ENCODE results near the gene DPYSL4.

Gene DPYSL4

DNA sequence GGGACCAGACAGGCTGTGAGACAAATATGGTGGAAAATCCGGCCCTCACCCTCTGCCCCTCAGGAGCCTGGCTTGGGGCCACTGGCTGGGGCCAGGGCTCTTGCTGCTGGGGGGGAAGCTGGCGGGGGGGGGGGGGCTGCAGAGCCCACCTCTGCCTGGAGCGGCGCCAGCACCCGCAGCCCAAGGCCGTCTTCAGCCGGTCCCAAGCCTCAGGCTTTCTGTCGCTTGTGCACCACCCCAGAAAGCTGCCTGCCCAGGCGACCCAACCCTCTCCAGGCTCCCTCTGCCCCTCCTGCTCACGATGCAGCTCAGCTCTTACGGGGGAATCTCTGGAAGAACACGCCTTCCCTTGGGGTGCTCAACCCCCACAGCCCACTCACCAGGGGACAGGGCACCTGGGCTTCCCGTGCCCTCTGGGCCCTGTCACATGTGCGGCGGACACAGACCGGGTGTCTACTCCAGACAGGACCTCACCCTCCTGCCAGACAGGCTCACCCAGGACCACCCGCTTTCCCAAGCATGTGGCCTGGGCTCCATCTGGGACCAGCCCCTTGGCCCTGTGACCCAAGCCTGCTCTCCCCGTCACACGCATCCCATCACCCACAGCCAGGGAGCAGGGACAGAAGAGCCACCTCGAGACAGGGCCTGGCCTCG, 43.9 kb downstream of the DPYSL4 start:
- DNase-seq, result no peak

DNA sequence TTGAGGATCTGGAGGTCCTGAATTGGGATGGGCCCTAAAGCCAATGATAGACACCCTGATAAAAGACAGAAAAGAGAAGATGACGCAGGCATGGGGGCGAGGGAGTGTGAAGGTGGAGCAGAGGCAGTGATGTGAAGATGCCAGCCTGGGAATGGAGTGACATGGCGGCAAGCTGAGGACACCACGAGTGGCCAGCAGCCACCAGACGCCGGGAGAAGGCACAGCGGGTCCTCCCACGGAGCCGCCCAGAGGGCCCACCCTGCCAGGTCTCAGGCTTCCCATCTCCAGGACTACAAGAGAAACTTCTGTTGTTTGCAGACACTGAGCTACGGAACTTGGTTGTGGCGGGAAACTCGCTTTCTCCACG, 44.9 kb downstream of the DPYSL4 start:
- no peak for DNase-seq

DNA sequence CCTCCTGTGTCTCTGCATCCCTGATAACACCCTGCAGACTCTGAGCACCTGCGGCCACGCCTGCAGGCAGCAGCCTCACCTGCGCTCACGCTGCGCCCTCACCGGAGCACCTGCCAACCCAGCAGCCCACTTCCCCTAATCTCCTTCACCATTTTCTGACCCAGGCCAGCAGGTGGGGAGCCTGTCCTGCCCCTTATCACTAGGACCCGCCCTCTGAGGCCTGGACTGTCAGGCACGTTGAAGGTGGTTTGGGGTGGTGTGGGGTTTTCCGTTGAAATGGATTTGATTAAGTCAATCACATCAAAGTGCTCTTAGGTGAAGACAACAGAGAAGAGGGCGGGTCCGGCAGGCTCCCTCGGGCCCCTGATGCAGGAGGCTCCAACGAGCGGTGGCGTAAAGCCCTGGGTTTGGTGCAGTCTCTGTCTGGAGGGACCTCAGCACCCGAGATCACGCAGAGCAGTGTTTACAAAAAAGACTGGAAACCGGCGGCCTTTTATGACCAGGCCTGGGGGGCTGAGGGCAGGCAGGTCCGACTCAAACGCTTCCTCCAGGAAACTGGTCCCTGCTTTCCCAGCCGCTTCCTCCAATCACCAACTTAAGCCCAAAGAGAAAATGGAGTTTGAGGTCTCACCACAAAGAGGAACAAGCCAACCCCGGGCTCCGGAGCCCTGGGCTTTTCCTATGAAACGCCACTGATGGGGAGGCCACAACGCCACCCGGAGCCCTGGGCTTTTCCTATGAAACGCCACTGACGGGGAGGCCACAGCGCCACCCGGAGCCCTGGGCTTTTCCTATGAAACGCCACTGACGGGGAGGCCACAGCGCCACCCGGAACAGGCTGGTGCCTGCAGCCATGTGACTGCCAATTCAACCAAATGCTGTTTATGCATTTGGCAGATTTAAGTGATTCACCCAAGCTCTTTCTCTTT, 45.5 kb downstream of the DPYSL4 start:
- DNase-seq, result peak; percentile 21

DNA sequence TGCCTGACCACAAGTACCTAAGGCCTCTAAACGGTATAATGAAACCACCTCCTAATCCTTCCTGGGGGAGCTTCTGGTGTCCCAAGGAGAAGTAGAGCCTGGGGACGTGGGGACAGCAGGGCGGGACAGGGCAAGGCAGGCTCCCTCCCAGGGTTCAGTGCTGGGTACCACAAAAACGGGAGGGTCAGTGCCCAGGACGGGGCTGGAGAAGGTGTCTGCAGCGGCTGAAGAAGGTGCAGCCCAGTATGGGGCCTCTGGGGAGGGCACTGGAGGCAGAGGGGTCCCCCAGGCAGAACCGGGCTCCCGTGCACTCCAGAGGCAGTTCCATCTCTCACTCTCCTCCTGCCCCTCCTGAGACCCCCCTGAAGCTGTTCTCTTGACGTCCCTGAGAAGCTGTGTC, 46.2 kb downstream of the DPYSL4 start:
- no peak for DNase-seq

DNA sequence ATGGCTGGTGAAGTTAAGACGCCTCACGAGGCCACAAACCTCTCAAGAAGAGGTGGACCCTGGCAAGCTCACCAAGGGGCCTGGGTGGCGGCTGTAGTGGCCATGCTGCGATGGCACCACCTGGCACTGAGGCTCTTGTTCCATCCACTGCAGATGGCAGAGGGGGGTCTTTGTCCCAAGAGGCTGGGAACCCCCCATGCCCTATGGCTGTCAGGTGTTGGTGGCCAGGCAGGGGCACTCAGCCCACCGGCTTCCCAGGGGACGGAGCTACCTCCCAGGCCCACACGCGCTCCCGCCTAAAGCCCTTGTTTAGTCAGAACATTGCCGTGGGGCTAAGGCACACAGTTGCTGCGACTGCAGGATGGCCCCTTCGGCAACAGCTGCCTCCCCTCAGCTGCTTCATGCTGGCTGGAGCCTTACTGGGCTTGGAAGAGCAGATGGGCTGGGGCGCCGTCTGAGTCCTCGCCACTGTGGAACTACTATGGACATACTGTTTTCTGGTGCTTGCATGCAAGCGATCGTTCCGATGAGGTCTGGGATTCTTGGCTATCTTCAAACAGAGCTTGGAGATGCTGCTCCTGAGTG, 46.8 kb downstream of the DPYSL4 start:
- DNase-seq, result no peak

DNA sequence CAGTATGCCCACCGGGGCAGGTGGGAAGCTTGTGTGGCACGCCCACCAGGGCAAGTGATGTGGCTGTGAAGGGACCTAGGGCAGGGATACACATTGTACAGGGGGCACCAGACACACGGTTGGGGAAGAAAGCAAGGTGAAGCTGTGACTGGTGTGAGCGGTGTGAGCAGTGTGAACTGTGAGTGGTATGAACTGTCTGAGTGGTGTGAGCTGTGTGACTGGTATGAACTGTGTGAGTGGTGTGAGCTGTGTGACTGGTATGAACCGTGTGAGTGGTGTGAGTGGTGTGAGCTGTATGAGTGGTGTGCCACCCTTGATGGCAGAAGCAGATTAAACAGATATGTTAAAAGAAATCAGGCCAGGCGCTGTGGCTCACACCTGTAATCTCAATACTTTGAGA, 48.1 kb downstream of the DPYSL4 start:
- DNase-seq, result no peak

DNA sequence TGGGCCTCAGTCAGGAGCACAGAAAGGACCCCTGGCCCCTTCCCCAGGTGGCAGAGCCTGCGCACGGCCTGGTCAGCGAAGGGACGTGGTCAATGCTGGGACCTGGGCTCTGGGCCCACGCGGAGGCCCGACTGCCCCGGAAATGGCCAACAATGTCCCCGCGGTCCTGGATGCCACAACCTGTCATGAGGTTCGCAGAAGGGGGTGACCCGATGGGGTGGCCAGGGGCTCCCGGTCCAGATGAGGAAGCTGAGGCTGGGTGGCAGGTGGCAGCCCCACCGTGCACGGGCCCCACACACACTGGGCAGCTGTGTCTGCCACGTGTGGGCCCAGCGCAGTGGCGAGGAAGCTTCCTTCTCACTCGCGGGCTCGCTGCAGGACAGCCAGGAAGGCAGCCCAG, 49.4 kb downstream of the DPYSL4 start:
- DNase-seq, result no peak

DNA sequence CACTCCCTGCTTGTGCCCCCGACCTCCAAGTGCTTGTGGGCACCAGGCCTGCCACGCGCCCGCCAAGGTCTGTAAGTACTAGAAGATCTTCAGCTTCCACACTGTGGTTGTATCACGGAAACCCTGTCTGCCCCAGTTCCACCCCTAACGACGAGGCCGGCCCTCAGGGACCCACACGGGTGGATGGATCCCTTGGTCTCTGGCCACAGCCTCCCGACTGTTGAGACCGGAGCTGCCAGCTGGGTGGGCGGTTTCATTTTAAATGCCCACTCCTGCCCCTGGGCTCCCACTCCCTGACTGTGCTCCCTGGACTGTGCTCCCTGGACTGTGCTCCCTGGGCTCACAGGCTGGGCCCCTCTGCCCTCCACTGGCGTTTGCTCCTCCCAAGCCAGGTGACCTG, 50.1 kb downstream of the DPYSL4 start:
- DNase-seq, result no peak

DNA sequence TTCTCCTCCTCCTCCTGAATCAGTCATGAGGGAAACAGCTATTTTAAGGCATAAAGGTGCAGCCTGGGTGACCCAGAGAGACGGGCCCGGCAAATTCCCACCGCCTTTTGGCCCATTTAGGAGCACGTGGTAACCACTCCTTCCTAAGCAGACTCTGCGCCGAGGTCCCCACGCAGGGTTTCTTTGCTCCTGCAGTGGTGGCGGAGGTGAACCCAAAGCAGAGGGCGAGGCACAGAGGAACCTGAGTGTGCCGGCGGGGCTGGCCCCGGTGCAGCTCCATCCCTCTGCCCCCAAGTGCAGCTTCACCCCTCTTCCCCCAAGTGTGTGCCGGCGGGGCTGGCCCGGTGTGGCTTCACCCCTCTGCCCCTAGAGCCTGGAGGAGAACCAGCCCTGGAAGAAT, 50.6 kb downstream of the DPYSL4 start:
- no peak for DNase-seq

DNA sequence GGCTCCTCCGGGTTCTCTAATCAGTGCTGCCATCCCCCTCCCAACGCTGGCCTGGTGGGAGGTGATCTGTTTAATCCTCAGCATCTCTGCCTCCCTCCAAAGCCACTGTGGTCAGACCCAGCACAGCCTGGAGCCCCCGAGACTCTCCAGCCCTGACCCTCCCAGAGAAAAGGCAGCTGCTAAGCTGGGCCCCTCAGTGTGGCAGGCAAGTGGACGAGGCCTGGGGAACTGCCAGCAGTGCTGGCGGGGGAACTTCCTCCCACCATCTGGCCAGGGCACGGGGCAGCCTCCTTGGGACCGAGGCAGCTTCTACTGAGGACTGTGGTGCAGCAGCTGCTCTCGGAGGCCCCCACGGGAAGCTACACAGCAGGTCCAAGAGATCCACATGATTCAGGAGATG, 51.1 kb downstream of the DPYSL4 start:
- no peak for DNase-seq

DNA sequence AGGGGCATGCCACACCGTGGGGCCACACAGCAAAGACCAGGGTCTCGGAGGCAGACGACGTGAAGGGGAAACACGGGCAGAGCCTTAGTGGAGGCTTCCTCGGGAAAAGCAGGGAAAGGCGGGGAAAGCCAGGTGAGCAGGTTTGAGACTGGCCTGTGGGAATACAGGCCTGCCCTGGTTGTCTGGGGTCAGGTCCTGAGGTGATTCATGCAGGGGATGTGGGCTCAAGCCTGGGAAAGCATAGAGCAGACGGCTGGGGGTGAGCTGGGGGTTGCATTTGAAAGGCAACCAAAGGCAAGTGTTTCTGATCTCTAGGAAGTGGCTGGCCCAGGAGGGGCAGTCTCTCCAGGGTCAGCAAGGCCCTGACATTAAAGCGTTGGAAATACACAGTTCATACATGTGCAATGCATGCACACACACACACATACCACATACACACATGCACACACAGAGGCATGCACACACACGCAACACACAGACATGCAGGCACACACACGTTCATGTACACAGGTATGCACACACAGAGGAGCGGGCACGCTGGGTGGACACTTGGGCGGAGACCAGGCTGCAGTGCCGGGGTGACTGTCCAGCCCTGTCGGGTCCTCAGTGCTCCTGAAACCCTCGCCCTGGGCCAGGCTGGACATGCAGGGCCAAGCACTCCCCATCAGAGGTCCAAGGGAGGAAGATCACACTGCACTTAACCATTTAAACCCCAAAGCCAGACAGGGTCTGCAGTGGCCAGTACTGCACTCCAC, 51.8 kb downstream of the DPYSL4 start:
- no peak for DNase-seq

DNA sequence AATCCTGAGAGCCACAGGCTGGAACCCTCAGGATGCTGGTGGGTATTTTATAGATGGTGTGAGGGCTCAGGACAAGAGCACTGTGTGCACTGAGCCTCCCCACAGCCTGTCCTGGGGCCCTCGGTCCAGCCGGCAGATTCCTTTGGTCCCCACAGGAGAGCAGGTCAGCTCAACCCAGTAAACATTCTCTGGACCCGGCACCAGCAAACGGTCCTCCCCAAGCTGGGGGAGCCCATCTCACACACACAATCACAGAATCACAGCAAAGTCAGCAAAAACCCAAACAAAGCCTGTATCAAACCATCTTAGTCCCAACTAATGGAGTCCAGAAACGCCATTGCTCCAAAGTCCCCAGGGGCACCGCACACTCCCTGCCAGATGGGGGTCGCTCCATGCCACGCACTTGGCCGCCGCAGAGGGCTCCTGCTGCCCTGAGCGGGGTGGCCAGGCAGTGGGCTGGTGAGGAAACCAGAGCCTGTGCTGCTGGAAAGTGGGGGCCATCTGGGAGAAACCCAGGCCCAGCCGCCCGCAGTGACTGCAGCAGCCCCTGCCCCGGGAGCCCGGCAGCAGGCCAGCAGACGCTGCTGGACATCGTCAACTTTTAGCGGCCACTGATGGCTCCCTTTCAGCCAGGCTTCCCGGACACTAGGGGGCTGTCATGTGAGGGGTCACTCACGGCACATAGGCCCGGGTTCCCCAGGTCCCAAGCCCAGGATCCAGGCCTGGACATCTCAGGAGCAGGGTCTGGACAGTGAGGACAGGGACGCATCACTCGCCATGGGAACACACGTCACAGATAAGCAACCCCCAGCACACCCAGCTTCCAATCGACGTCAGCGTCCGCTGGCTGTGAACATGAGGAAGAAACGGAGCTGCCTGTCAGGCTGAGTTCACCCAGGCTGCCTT, 52.6 kb downstream of the DPYSL4 start:
- no peak for DNase-seq

DNA sequence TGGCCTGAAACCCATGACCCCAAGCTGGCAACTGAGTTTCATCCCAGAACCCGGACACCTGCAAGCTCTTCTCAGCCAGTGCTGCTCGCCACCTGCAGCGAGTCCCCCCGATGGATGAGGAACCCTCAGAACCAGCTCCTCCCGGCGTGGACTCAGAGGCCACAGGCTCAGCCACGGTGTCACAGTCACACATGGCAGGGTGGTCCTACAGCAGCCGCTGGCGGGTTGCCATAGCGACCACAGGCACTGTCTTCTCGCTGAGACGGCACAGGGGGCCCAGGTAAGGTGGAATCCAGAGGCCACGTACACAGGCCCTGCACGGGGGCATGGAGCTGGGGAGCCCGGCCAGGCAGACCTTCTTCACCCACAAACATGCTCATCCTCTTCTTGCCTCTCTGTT, 53.4 kb downstream of the DPYSL4 start:
- no peak for DNase-seq

DNA sequence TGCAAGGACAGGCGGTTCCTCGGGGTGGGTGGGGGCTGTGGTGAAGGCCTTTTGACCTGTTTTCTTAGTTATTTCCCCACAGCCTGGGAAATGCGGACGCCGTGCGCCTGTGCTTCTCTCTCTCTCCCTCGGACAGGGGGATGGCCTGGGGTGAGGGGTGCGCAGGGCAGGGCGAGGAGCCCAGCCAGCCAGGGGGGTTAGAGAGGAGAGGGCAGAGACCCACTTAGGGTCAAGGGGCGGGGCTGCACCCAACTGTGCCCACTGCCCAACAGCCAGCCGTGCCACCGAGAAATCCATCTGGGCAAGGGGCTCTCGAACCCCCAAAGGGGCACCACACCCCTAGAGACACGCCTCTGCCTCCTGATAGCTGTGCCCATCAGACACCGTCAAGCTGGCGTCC, 53.8 kb downstream of the DPYSL4 start:
- no peak for DNase-seq

DNA sequence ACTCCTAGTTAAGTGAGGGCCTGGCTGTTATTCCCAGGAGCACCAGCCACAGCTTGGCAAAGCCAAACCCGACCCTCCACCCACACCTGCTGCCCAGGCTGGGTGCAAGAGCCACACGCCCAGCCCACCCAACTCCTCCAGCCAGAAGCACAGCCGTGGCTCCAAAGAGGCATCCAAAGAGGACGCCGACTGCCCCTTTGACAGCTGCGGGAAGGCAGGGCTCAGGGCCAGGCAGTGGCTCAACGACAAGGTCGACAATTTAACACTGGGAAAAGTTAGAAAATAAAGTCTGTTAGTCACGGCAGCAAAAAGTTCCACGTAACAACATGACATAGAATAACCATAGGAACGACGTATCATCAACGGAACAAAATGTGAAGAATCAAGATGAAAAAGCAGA, 54.3 kb downstream of the DPYSL4 start:
- no peak for DNase-seq

DNA sequence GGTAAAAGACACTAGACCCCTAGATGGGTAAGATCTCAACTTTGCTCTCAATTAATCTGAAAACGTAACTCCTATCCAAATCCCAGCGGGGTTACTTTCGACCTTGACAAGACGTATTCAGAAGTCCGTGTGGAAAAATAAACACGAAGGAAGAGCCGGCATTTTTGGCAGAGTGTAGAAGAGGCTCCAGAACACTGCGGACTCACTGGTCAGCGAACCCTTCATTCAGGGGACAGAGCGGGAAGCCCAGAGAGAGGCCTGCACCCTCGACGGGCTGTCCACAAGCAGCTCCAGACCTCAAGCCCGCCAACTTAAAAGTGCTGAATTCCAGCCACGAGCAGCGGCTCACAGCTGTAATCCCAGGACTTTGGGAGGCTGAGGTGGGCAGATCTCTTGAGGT, 54.7 kb downstream of the DPYSL4 start:
- DNase-seq, result no peak

DNA sequence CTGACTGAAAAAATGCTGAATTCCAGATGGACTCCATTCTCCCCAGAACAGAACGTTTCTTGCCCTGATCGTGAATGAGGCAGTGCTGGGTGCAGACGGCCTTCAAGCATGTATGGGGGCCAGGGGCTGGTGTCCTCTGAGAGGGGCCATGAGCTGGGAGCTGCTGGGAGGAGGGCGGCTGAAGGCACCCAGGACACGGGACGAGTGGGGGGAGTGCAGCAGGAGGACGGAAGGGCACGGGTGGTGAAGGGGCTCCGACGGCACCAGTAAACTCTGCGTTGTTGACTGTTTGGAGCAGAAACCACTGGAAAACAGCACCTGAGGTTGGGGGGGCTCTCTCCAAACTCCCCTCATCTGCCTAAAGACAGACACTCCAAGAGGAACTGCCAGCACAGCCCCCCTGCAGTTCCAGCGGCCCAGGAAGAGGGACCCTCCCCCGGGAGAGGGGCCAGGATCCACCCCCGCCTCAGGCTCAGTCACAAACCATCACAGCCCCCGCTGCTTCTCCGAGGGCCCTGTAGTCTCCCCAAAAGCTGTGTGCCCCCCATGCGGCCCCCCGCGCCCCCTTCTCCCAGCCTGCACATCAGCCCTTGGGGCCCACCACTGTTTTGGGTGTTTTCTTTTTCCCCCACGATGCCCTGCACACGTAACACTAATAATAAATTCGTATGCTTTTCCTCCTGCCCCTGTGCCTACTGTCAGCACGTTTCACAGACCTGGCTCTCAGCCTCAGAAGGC, 55.5 kb downstream of the DPYSL4 start:
- no peak for DNase-seq

DNA sequence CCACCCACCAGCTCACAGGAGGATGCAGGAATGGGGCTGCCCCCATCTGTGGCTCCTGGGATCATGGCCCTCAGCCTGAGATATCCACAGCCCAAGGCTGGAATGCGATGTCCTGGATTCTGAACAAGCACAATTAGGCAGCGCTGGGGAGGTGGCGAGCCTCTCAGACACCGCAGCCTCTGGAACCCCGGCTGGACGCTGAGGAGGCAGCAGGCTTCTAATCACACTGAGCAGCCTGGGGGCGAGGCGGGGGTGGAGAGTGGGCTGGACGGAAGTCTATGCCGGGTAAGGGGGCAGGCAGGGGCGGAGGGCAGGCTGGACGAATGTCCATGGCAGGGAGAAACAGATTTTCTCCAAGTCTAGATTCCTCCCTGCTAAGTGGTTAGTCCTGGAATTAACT, 56.4 kb downstream of the DPYSL4 start:
- no peak for DNase-seq

DNA sequence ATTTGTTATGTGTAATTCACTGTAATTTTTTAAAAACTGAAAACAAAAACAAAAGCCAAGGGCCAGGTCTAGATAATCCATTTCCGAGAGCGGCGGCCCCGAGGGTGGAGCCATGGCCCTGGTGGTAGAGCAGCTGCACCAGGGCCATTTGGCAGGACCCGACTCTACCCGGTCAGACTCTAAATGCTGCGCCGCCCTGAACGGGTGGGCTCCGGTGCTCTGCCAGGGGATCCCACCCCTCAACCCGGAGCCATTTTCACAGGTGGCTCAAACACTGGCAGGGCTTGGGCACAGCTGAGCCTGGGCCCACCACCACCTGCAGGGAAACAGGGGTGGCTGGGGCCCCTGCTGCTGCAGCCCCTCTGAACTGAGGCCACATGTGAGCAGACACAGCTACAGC, 56.9 kb downstream of the DPYSL4 start:
- DNase-seq, result no peak

DNA sequence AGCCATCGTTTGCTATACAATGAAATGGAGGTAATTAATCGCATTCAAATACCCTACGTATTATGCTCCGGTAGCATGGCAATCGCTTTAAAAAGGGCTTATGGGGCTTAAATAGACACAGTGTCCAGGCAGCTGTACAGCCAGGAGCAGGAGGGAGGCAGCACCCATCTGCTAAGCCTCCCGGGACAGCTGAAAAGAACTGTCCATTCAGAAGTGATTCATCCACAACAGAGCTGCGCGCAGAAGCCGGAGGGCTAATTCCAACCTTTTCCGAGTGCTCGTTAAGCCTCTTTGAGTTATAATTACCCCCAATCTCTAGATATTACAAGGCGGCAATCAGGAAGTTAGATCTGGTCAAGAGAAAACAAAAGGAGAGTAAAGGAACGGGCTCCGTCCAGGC, 58.3 kb downstream of the DPYSL4 start:
- DNase-seq, result no peak

DNA sequence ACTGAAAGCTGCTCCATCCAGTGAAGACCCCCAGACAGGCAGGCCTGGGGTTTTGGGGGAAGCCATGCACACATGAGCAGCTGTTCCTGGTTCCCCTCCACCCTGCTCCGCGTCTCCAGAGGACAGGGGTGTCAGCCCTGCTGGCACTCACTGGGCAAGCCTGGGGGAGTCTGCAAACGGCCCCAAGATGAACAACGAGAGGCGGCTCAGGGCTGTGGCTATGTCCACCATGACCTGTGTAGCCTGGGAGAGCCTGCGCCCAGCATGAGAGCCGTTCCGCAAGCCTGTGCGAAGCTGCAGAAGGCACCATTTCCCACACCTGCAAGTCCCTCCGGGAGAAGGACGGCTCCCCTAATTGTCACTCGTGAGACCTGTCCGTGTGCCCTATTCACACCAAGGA, 59.5 kb downstream of the DPYSL4 start:
- no peak for DNase-seq

DNA sequence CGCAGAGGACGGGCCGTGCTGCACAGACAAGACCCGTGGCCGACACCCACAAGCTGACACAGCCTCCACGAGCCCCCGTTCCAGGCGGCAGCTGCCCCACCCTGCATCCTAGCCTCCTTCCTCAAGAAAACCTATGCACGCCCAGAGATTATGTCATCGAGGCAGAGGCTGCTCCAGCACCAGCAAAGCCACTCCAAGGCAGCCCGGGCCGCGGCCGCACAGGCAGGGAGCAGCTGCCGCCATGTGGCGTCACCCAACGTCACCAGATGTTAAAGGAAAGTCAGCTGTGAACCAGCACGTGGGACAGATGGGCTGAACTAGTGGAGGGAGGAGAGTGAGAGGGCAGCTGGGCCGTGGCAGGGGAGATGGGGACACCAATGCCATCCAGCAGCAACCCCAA, 61.2 kb downstream of the DPYSL4 start:
- no peak for DNase-seq

Measured in stimulated activated CD4-positive, alpha-beta T cell treated with anti-CD3 and anti-CD28 coated beads, Interleukin-4, amount 100 ng/mL, for 1 hour (primary cell).